ENCODE measurements around the gene MRPS33. TPM values are rescaled to one million over a fixed set of nuclear protein-coding genes. Genes with fewer than 3 reads are reported as not detected.

Gene MRPS33
- total and polyA plus RNA-seq, 2 of the 13 experiments (the other 11 are each of a cell fraction or from before 2014, with no cell fraction given) = 50.9 to 91.0 TPM

GRCh38 chr7:141014524-141015395 lies at the start of gene MRPS33 (continued):
- 0 out of 2 replicates have a peak, but pooled peaks have one; percentile 87 for TF ChIP-seq ZNF567 (CRISPR knock-in tag; IDR thresholded peaks at IDR 0.05; ENCODE audit: borderline replicate concordance)
- TF ChIP-seq YY1 (IDR thresholded peaks at IDR 0.05; ENCODE audit: insufficient read depth, insufficient replicate concordance, low read depth, low read length) = peak; percentile 66
- peak; percentile 94; the same call in 1 of the 2 replicates for TF ChIP-seq WIZ (CRISPR knock-in tag; IDR thresholded peaks at IDR 0.05)
- TF ChIP-seq ZNF775 (CRISPR knock-in tag; IDR thresholded peaks at IDR 0.05; ENCODE audit: borderline replicate concordance) = no peak
- TF ChIP-seq SMAD9 (CRISPR knock-in tag; IDR thresholded peaks at IDR 0.05) = no peak
- TF ChIP-seq THAP11 (CRISPR knock-in tag; IDR thresholded peaks at IDR 0.05) = peak; percentile 94
- TF ChIP-seq CC2D1A (CRISPR knock-in tag; IDR thresholded peaks at IDR 0.05) = no peak
- no peak for TF ChIP-seq PLSCR1 (CRISPR knock-in tag; IDR thresholded peaks at IDR 0.05; ENCODE audit: borderline replicate concordance)
- 0 out of 2 replicates have a peak, but pooled peaks have one; percentile 76 for TF ChIP-seq E2F2 (CRISPR knock-in tag; IDR thresholded peaks at IDR 0.05; ENCODE audit: borderline replicate concordance)
- TF ChIP-seq ZNF792 (CRISPR knock-in tag; IDR thresholded peaks at IDR 0.05) = peak; percentile 87
- TF ChIP-seq ZNF264 (CRISPR knock-in tag; IDR thresholded peaks at IDR 0.05) = peak; percentile 88
- TF ChIP-seq ZNF589 (CRISPR knock-in tag; conservative IDR thresholded peaks at IDR 0.05) = no peak
- TF ChIP-seq SMAD3 (CRISPR knock-in tag; IDR thresholded peaks at IDR 0.05) = peak; percentile 95
- TF ChIP-seq ZFP91 (CRISPR knock-in tag; IDR thresholded peaks at IDR 0.05; ENCODE audit: borderline replicate concordance) = peak; percentile 95
- no peak for TF ChIP-seq CENPBD1 (CRISPR knock-in tag; IDR thresholded peaks at IDR 0.05; ENCODE audit: borderline replicate concordance, low read depth)
- TF ChIP-seq TIGD3 (CRISPR knock-in tag; IDR thresholded peaks at IDR 0.05; ENCODE audit: borderline replicate concordance) = peak; percentile 59; the same call in 1 of the 2 replicates
- TF ChIP-seq SPEN (CRISPR knock-in tag; IDR thresholded peaks at IDR 0.05; ENCODE audit: low read depth) = peak; percentile 95
- TF ChIP-seq LCORL (IDR thresholded peaks at IDR 0.05) = no peak
- TF ChIP-seq LCORL (CRISPR knock-in tag; IDR thresholded peaks at IDR 0.05) = 0 out of 2 replicates have a peak, but pooled peaks have one; percentile 63
- peak; percentile 63; the same call in 1 of the 2 replicates for TF ChIP-seq EEA1 (CRISPR knock-in tag; IDR thresholded peaks at IDR 0.05; ENCODE audit: borderline replicate concordance)
- no peak for TF ChIP-seq ZNF382 (CRISPR knock-in tag; IDR thresholded peaks at IDR 0.05; ENCODE audit: borderline replicate concordance)
- TF ChIP-seq ATF3 (CRISPR knock-in tag; IDR thresholded peaks at IDR 0.05) = peak; percentile 31; the same call in 1 of the 2 replicates
- TF ChIP-seq MIER2 (CRISPR knock-in tag; IDR thresholded peaks at IDR 0.05) = peak; percentile 26

Data from HepG2 (cell line).